Measurements from ENCODE around the gene VHLL.

Gene VHLL

DNA sequence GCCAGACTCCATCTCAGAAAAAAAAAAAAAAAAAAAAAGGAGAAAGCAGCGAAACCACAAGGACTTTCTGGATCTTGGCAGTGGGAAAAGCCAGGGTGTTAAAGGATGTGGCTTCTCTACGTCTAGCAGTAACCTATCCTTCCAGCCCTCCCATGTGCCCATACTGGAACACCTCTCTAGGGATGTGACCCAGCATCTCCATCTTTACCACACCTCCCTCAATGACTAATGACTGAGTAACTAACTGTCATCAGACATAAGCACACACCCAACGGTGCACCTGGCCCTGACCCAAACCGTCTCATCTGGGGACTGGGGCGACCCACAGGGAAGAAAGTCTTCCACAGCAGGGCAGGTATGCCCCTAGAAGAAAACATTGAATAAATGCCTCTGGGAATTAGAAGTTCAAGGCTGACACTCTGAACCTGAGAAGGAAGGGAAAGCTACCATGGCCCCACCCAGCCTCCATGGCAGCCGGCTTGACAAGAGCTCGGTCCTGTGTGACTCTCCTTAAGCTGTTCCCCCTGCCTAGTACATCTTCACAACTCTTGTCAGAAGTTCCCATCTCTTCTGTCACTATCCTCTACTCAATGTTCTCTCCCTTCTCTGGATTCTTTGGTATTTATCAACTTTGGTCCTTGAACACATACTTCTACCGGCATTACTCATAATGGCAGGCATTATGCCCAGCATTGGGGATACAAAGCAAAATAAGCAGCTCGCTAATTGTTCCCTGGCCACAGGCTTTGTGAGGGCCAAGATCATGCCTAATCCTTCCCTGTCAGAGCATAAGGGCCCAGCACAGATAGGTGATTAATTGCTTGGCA, 36.4 kb downstream of the VHLL start:
- TF ChIP-seq, protein P1, sequence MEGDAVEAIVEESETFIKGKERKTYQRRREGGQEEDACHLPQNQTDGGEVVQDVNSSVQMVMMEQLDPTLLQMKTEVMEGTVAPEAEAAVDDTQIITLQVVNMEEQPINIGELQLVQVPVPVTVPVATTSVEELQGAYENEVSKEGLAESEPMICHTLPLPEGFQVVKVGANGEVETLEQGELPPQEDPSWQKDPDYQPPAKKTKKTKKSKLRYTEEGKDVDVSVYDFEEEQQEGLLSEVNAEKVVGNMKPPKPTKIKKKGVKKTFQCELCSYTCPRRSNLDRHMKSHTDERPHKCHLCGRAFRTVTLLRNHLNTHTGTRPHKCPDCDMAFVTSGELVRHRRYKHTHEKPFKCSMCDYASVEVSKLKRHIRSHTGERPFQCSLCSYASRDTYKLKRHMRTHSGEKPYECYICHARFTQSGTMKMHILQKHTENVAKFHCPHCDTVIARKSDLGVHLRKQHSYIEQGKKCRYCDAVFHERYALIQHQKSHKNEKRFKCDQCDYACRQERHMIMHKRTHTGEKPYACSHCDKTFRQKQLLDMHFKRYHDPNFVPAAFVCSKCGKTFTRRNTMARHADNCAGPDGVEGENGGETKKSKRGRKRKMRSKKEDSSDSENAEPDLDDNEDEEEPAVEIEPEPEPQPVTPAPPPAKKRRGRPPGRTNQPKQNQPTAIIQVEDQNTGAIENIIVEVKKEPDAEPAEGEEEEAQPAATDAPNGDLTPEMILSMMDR (IDR thresholded peaks at IDR 0.05; ENCODE audit: low read depth, low read length), result no peak
- in situ Hi-C loops (cut with HindIII; ENCODE audit: low sequenced_read_pairs), result no loop called here
- no peak overlapping the region for H3K4me3 ChIP-seq (ENCODE audit: low read depth, low read length)
- DNase-seq (ENCODE audit: low read depth, low spot score), result peak; percentile 72

DNA sequence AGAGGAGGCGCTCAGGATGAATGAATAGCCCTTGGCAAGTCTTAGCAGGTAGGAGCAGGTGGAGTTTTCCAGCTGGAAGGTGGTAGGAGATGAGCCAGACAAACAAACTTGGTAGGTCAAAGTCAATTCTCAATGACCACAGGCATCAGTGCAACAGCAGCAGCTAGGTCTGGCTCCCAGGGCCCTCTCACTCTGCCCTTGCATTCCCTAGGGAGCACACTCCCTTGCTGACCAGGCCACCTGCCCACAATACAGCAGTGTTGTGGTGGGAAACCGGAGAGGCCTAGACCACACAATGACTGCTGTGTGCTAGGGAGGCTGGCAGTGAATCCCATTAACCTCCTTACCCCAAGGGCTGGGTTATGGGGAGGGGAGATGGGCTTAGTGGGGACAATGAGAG, 38.2 kb downstream of the VHLL start:
- H3K4me3 ChIP-seq (ENCODE audit: low read depth, low read length), result no peak overlapping the region
- no peak for DNase-seq (ENCODE audit: low read depth, low spot score)
- TF ChIP-seq, protein P1 (IDR thresholded peaks at IDR 0.05; ENCODE audit: low read depth, low read length), result no peak
- in situ Hi-C loops (cut with HindIII; ENCODE audit: low sequenced_read_pairs), result no loop called here

DNA sequence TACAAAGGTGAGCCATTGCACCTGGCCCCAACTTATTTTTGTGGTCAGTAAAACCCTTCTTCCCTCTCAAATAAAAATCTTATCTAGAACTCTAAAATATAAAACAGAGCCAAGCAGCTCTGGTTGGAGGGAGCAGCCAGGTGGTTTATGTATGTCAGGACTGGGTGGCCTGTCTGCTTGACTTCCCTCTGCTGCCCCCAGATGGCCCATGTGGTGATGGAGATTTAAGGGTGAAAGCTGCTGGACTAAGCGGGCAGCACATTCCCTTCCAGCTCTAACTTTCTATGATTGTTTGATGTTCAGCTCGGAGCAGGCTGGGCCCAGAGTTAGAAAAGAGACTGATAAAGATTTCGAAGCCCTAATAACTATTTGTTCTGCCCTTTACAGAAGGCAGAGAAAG, 39.3 kb downstream of the VHLL start:
- TF ChIP-seq, protein P1 (IDR thresholded peaks at IDR 0.05; ENCODE audit: low read depth, low read length), result no peak
- in situ Hi-C loops (cut with HindIII; ENCODE audit: low sequenced_read_pairs), result no loop called here
- no peak overlapping the region for H3K4me3 ChIP-seq (ENCODE audit: low read depth, low read length)
- DNase-seq (ENCODE audit: low read depth, low spot score), result no peak

DNA sequence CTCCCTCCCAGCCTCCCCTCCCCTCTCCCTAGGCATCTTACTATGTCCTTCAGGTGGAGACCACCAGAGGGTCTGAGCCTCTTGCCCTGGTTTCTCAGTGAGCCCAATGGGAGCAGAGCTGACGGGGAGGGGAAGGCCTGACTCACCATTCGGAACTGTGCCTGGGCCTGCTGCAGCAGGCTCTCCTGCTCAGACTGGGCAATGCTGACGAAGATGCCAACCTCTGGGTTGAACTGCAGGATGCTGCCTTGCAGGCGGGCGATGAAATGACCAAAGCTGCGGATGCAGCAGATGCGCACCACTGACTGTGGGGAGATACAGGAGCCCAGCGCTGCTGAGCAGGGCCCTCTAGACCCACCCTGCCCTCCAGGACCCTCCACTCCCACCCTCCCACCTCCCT, 40.2 kb downstream of the VHLL start:
- DNase-seq (ENCODE audit: low read depth, low spot score), result no peak
- in situ Hi-C loops (cut with HindIII; ENCODE audit: low sequenced_read_pairs), result no loop called here
- TF ChIP-seq, protein P1 (IDR thresholded peaks at IDR 0.05; ENCODE audit: low read depth, low read length), result no peak
- H3K4me3 ChIP-seq (ENCODE audit: low read depth, low read length), result no peak overlapping the region

DNA sequence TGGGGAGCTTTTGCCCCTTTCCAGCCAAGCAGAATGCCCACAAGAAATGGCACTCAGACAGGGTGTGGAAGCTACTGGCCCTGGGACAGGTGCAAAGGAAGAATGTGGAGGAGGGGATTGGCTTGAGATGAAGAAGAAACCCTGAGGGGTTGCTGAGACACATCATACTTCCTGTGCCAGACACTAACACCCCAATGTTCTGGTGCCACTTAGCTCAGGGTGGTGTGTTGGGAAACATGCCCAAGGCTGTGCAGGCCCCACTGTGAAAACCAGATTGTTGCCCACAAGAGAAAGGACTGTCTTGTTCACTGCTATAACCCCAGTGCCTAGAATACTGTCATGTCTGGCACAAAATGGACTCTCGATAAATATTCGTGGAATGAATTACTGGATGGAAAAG, 41.4 kb downstream of the VHLL start:
- no peak overlapping the region for H3K4me3 ChIP-seq (ENCODE audit: low read depth, low read length)
- in situ Hi-C loops (cut with HindIII; ENCODE audit: low sequenced_read_pairs), result no loop called here
- DNase-seq (ENCODE audit: low read depth, low spot score), result no peak
- TF ChIP-seq, protein P1 (IDR thresholded peaks at IDR 0.05; ENCODE audit: low read depth, low read length), result no peak

DNA sequence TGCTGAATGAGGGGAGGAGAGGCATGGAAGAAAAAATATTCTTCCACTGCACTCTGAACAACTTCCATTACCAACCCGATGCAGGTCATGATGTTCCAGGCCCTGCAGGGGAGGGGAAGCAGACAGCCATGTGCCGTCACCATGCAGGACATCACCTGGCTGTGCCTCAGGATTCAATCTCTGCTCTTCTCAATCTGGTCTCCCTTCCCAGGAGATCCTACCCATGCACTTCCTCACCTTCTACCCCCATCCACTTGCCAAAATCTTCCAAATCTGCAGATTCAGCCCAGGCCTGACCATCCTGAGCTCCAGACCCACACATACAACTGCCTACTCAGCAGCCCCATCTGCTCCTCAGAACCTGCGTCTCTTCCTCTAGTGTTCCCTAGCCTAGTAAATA, 45.5 kb downstream of the VHLL start:
- H3K4me3 ChIP-seq (ENCODE audit: low read depth, low read length), result no peak overlapping the region
- DNase-seq (ENCODE audit: low read depth, low spot score), result no peak
- in situ Hi-C loops (cut with HindIII; ENCODE audit: low sequenced_read_pairs), result no loop called here
- TF ChIP-seq, protein P1 (IDR thresholded peaks at IDR 0.05; ENCODE audit: low read depth, low read length), result no peak
